Measurements from ENCODE around the gene PRAMEF15. TPM values are rescaled to one million over a fixed set of nuclear protein-coding genes. Genes with fewer than 3 reads are reported as not detected.
"Not testable (repeated sequence)": the region's sequence is repeated elsewhere in the genome, so short reads cannot be mapped to it uniquely, and the experiment has no call there.

PRAMEF15 gene
- total RNA-seq (2012; rRNA removed) = not detected in 2 replicates
- polyA plus RNA-seq (2012; rRNA removed) = not detected in 2 replicates
- polyA plus RNA-seq (2012; cell fraction: cytosol; rRNA removed) = not detected in 2 replicates
- not detected in 2 replicates for polyA plus RNA-seq (2012; cell fraction: nucleus; rRNA removed; ENCODE audit: low replicate concordance)
- not detected for Bru-seq, nascent RNA
- BruChase-seq, experiment 1, labeled RNA remaining after a 6-hour chase = not detected
- not detected for BruChase-seq, experiment 2, labeled RNA remaining after a 2-hour chase
- long read RNA-seq = 0 reads

DNA sequence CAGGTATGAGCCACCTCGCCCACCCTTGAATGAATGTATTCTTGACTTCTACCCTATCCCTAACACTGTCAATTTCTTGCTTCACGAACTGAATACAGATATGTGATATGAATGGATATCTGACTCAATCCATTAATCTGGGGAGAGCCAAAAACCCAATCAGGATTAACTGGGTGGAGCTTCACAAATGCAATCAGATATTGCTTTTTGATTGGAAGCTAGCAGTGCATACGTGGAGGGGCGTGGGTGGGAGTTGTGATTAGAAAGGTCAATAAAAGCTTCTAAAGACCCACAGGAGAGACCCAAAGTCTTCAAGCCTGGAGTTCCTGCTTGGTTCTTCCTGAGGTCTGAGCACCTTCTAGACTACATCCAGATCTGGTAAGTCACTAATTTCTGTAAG lies at the start of gene PRAMEF15:
TSS of gene PRAMEF15 (plus strand) at position 301 of the 400 bp plus-strand sequence. CDS start 2,827 bp downstream, outside the sequence.
- no CpG with 5 or more reads among the region's 4 CpGs for WGBS, 2 experiments (ENCODE audit: extremely low coverage in 2 of 2, insufficient read length in 1 of 2)
- H3K23ac ChIP-seq (ENCODE audit: low read depth, low read length); H2BK120ac ChIP-seq (ENCODE audit: low read depth, low read length); H3K27ac ChIP-seq (ENCODE audit: insufficient read depth, low read length); H3K14ac ChIP-seq (replicated peaks; ENCODE audit: low read depth, low read length); POLR2A ChIA-PET (ENCODE audit: unreplicated experiment); H3K18ac ChIP-seq (ENCODE audit: low read depth, low read length); H4K91ac ChIP-seq (ENCODE audit: insufficient read depth, low read depth, low read length); H2BK20ac ChIP-seq (ENCODE audit: low read depth, low read length); H3K9ac ChIP-seq (ENCODE audit: low read depth, low read length); H4K8ac ChIP-seq (ENCODE audit: low read depth in 2 of 2, low read length in 2 of 2); H3K9me1 ChIP-seq (ENCODE audit: insufficient read depth, low read length); H3K27me3 ChIP-seq (ENCODE audit: control insufficient read depth, insufficient read depth, low read length); H4K20me1 ChIP-seq (ENCODE audit: insufficient read depth, low read length); ATAC-seq (ENCODE audit: low read depth); H3K4me1 ChIP-seq (ENCODE audit: control insufficient read depth, insufficient read depth, low read length); H3K9me3 ChIP-seq (ENCODE audit: control insufficient read depth, insufficient read depth, low read length); H3K36me3 ChIP-seq (ENCODE audit: control insufficient read depth, insufficient read depth, low read length); H2AFZ ChIP-seq (replicated peaks; ENCODE audit: low read length, poor library complexity); H3K4ac ChIP-seq (ENCODE audit: low read depth, low read length); H2AK9ac ChIP-seq (replicated peaks; ENCODE audit: low read depth, low read length, poor library complexity); intact Hi-C loops (cut with micrococcal nuclease); DNase-seq; H2AK5ac ChIP-seq (ENCODE audit: low read depth, low read length); H3K79me1 ChIP-seq (ENCODE audit: low read depth in 1 of 2, low read length in 2 of 2); H3K56ac ChIP-seq (ENCODE audit: extremely low read depth, insufficient read depth, low read length); in situ Hi-C loops (cut with MboI; ENCODE audit: low sequenced_read_pairs); H3K4me2 ChIP-seq (ENCODE audit: low read depth, low read length); H2BK5ac ChIP-seq (ENCODE audit: low read depth, low read length, poor library complexity, severe bottlenecking); CTCF ChIA-PET; H3K4me3 ChIP-seq (ENCODE audit: insufficient read depth, low read depth, low read length); H2BK15ac ChIP-seq (ENCODE audit: low read depth, low read length); BruUV-seq (replicated peaks); dilution Hi-C loops (cut with HindIII; ENCODE audit: low sequenced_read_pairs, unreplicated experiment); H4K5ac ChIP-seq (ENCODE audit: low read depth, low read length): not testable (repeated sequence)

- H2BK15ac ChIP-seq (ENCODE audit: low read depth, low read length); H3K4me1 ChIP-seq (ENCODE audit: control insufficient read depth, insufficient read depth, low read length); H4K5ac ChIP-seq (ENCODE audit: low read depth, low read length); H3K4me3 ChIP-seq (ENCODE audit: insufficient read depth, low read depth, low read length); BruUV-seq (replicated peaks); H3K23ac ChIP-seq (ENCODE audit: low read depth, low read length); DNase-seq; H3K79me1 ChIP-seq (ENCODE audit: low read depth in 1 of 2, low read length in 2 of 2); H4K8ac ChIP-seq (ENCODE audit: low read depth in 2 of 2, low read length in 2 of 2); H2BK20ac ChIP-seq (ENCODE audit: low read depth, low read length); in situ Hi-C loops (cut with MboI; ENCODE audit: low sequenced_read_pairs); intact Hi-C loops (cut with micrococcal nuclease); POLR2A ChIA-PET (ENCODE audit: unreplicated experiment); H2AFZ ChIP-seq (replicated peaks; ENCODE audit: low read length, poor library complexity); H2AK5ac ChIP-seq (ENCODE audit: low read depth, low read length); H2BK5ac ChIP-seq (ENCODE audit: low read depth, low read length, poor library complexity, severe bottlenecking); H3K27ac ChIP-seq (ENCODE audit: insufficient read depth, low read length); H3K4ac ChIP-seq (ENCODE audit: low read depth, low read length); H2AK9ac ChIP-seq (replicated peaks; ENCODE audit: low read depth, low read length, poor library complexity); H3K56ac ChIP-seq (ENCODE audit: extremely low read depth, insufficient read depth, low read length); H3K36me3 ChIP-seq (ENCODE audit: control insufficient read depth, insufficient read depth, low read length); H4K20me1 ChIP-seq (ENCODE audit: insufficient read depth, low read length); ATAC-seq (ENCODE audit: low read depth); H3K14ac ChIP-seq (replicated peaks; ENCODE audit: low read depth, low read length); H4K91ac ChIP-seq (ENCODE audit: insufficient read depth, low read depth, low read length); H3K27me3 ChIP-seq (ENCODE audit: control insufficient read depth, insufficient read depth, low read length); H3K9me1 ChIP-seq (ENCODE audit: insufficient read depth, low read length); H3K9ac ChIP-seq (ENCODE audit: low read depth, low read length); H3K4me2 ChIP-seq (ENCODE audit: low read depth, low read length); H3K18ac ChIP-seq (ENCODE audit: low read depth, low read length); CTCF ChIA-PET; H3K9me3 ChIP-seq (ENCODE audit: control insufficient read depth, insufficient read depth, low read length); dilution Hi-C loops (cut with HindIII; ENCODE audit: low sequenced_read_pairs, unreplicated experiment); H2BK120ac ChIP-seq (ENCODE audit: low read depth, low read length): not testable (repeated sequence)
- no CpG with 5 or more reads among the region's 6 CpGs for whole genome bisulfite sequencing, 2 experiments (ENCODE audit: extremely low coverage in 2 of 2, insufficient read length in 1 of 2)
These were observed 38.4 kb upstream of the PRAMEF15 start for GRCh38 chr1:13277016-13277415.

All from IMR-90 (cell line).